IMR-90 (cell line): ENCODE measurements around the gene ZNF407. TPM values are rescaled to one million over a fixed set of nuclear protein-coding genes. Genes with fewer than 3 reads are reported as not detected.

Experiments used
- ATAC-seq: fragments of 200-7000 bp; cut with Tn5 transposase; 2 replicates; pipeline ENCODE4 v1.9.1; 2020; ENCODE audit warnings: low read depth, mild to moderate bottlenecking, moderate library complexity
- BruUV-seq: library from RNA; stranded (reverse); fragments of 400-500 nt; replicated peaks from 2 replicates; lab custom pipeline; 2021; lab: Mats Ljungman, UMichigan
- CTCF ChIA-PET: fragments of 300-600 bp; formaldehyde crosslinking; extraction: SDS; loops from one replicate; lab custom pipeline; 2021; ENCODE audit warnings: antibody characterized with exemption; lab: Yijun Ruan, JAX
- POLR2A ChIA-PET: fragments of 300-600 bp; sonication (Branson Sonifier 250); formaldehyde crosslinking; loops from one replicate; lab custom pipeline; 2022; ENCODE audit warnings: antibody characterized with exemption; ENCODE audit not compliant: unreplicated experiment; lab: Charles Lee
- DNase-seq: peaks from one replicate; pipeline ENCODE4 v3.0.0; 2013
- H2AFZ ChIP-seq: replicated peaks from 2 replicates; pipeline ENCODE3; 2013; ENCODE audit warnings: low read length, mild to moderate bottlenecking; ENCODE audit not compliant: poor library complexity
- H2AK5ac ChIP-seq: 2 replicates; pipeline ENCODE4 v1.6.1; 2013; ENCODE audit warnings: low read depth, low read length, inconsistent platforms
- H2AK9ac ChIP-seq: replicated peaks from 2 replicates; pipeline ENCODE3; 2013; ENCODE audit warnings: mild to moderate bottlenecking, low read depth, low read length, moderate library complexity; ENCODE audit not compliant: poor library complexity
- H2BK120ac ChIP-seq: 2 replicates; pipeline ENCODE4 v1.6.1; 2013; ENCODE audit warnings: low read depth, low read length, inconsistent platforms
- H2BK15ac ChIP-seq: 3 replicates; pipeline ENCODE4 v1.6.1; 2013; ENCODE audit warnings: low read depth, low read length, inconsistent platforms
- H2BK20ac ChIP-seq: 2 replicates; pipeline ENCODE4 v1.6.1; 2013; ENCODE audit warnings: low read depth, mild to moderate bottlenecking, inconsistent platforms, low read length, moderate library complexity
- H2BK5ac ChIP-seq: 2 replicates; pipeline ENCODE4 v1.6.1; 2013; ENCODE audit warnings: mild to moderate bottlenecking, low read depth, low read length, inconsistent platforms; ENCODE audit not compliant: poor library complexity, severe bottlenecking
- H3K14ac ChIP-seq: replicated peaks from 2 replicates; pipeline ENCODE4 v1.6.1; 2013; ENCODE audit warnings: low read depth, low read length, inconsistent platforms
- H3K18ac ChIP-seq: 2 replicates; pipeline ENCODE4 v1.6.1; 2013; ENCODE audit warnings: low read depth, low read length, control low read depth
- H3K23ac ChIP-seq: 2 replicates; pipeline ENCODE4 v1.6.1; 2013; ENCODE audit warnings: low read depth, low read length, inconsistent platforms
- H3K27ac ChIP-seq: 2 replicates; pipeline ENCODE4 v1.5.1; 2013; ENCODE audit warnings: mild to moderate bottlenecking, control low read depth, low read length; ENCODE audit not compliant: insufficient read depth
- H3K27me3 ChIP-seq: 2 replicates; pipeline ENCODE4 v1.6.1; 2013; ENCODE audit warnings: low read length; ENCODE audit not compliant: control insufficient read depth, insufficient read depth
- H3K36me3 ChIP-seq: 2 replicates; pipeline ENCODE4 v1.6.1; 2013; ENCODE audit warnings: low read length, mixed read lengths; ENCODE audit not compliant: control insufficient read depth, insufficient read depth
- H3K4ac ChIP-seq: 2 replicates; pipeline ENCODE4 v1.6.1; 2013; ENCODE audit warnings: low read depth, low read length, inconsistent platforms
- H3K4me1 ChIP-seq: 2 replicates; pipeline ENCODE4 v1.6.1; 2013; ENCODE audit warnings: low read length, mixed read lengths; ENCODE audit not compliant: control insufficient read depth, insufficient read depth
- H3K4me2 ChIP-seq: 2 replicates; pipeline ENCODE4 v1.6.1; 2013; ENCODE audit warnings: low read depth, mild to moderate bottlenecking, control low read depth, low read length, moderate library complexity
- H3K4me3 ChIP-seq: 2 replicates; pipeline ENCODE4 v1.5.1; 2013; ENCODE audit warnings: low read depth, mild to moderate bottlenecking, control low read depth, low read length, moderate library complexity; ENCODE audit not compliant: insufficient read depth
- H3K56ac ChIP-seq: 2 replicates; pipeline ENCODE4 v1.6.1; 2013; ENCODE audit warnings: low read length, inconsistent platforms; ENCODE audit not compliant: insufficient read depth; ENCODE audit errors: extremely low read depth
- H3K79me1 ChIP-seq, 2 experiments: 2 replicates each; pipeline ENCODE4 v1.6.1; 2013; ENCODE audit warnings: low read length in 2 of 2, inconsistent platforms in 1 of 2, low read depth in 1 of 2
- H3K9ac ChIP-seq: 2 replicates; pipeline ENCODE4 v1.6.1; 2013; ENCODE audit warnings: low read depth, low read length, control low read depth
- H3K9me1 ChIP-seq: 2 replicates; pipeline ENCODE4 v1.6.1; 2013; ENCODE audit warnings: low read length, inconsistent platforms; ENCODE audit not compliant: insufficient read depth
- H3K9me3 ChIP-seq: 2 replicates; pipeline ENCODE4 v1.6.1; 2013; ENCODE audit warnings: low read length; ENCODE audit not compliant: control insufficient read depth, insufficient read depth
- H4K20me1 ChIP-seq: 2 replicates; pipeline ENCODE4 v1.6.1; 2013; ENCODE audit warnings: low read length, inconsistent platforms; ENCODE audit not compliant: insufficient read depth
- H4K5ac ChIP-seq: 2 replicates; pipeline ENCODE4 v1.6.1; 2013; ENCODE audit warnings: mild to moderate bottlenecking, low read depth, low read length, control low read depth
- H4K8ac ChIP-seq, 2 experiments: 2 replicates each; pipeline ENCODE4 v1.6.1; 2013; ENCODE audit warnings: low read depth in 2 of 2, low read length in 2 of 2, control low read depth in 1 of 2, inconsistent platforms in 1 of 2
- H4K91ac ChIP-seq: 2 replicates; pipeline ENCODE4 v1.6.1; 2013; ENCODE audit warnings: low read depth, low read length, inconsistent platforms; ENCODE audit not compliant: insufficient read depth
- CTCF ChIP-seq: conservative IDR thresholded peaks from 2 replicates; pipeline ENCODE4 v1.5.1; 2012; ENCODE audit warnings: mild to moderate bottlenecking, low read depth, low read length, improper control_type of control experiment
- FOS ChIP-seq: fragments of 150-350 bp; IDR thresholded peaks from 2 replicates; pipeline ENCODE4 v1.6.1; 2016; ENCODE audit warnings: low read depth, low read length
- RFX5 ChIP-seq: IDR thresholded peaks from 2 replicates; pipeline ENCODE4 v1.8.0; 2012; ENCODE audit warnings: low read depth, mild to moderate bottlenecking, low read length, moderate library complexity
- WGBS, 2 experiments: methylation state at CpG; one replicate each; pipeline versions ENCODE4 v1.1.5 to v1.1.7; 2013; ENCODE audit warnings: missing lambda C conversion rate in 2 of 2; ENCODE audit not compliant: insufficient read length in 1 of 2; ENCODE audit errors: extremely low coverage in 2 of 2; 5-methylcytosine and 5-hydroxymethylcytosine counted together
- dilution Hi-C: fragments of 300-500 bp; cut with HindIII; formaldehyde crosslinking; loops from one replicate; pipeline ENCODE4 v1.14.3; 2018; ENCODE audit warnings: low sequenced_read_pairs; ENCODE audit not compliant: unreplicated experiment
- in situ Hi-C: fragments of 300-500 bp; cut with MboI; formaldehyde crosslinking; loops from 3 replicates; pipeline ENCODE4 v1.14.3; 2019; ENCODE audit warnings: low sequenced_read_pairs, inconsistent platforms, mixed read lengths
- intact Hi-C: fragments of 100-400 bp; cut with micrococcal nuclease; formaldehyde crosslinking; loops from 2 replicates; pipeline ENCODE4 v1.10.0; 2022
- polyA plus RNA-seq, 3 experiments: library from polyadenylated mRNA; depleted of rRNA; stranded (reverse); fragments of >200 nt; gene quantifications; 2 replicates each; pipeline ENCODE4 v1.2.3, GENCODE V29; 2012; ENCODE audit warnings: low replicate concordance in 1 of 3
- total RNA-seq: library from RNA; depleted of rRNA; stranded (reverse); fragments of >200 nt; gene quantifications from 2 replicates; pipeline ENCODE4 v1.2.3, GENCODE V29; 2012

Gene ZNF407
- total and polyA plus RNA-seq, 2 of the 4 experiments (the other 2 are of a cell fraction): 3.1 to 20.1 TPM

- H3K9me3 ChIP-seq: no peaks in the 10 kb centered on the region
- no peak overlapping the region for H2BK5ac ChIP-seq
- H3K23ac ChIP-seq: no peak overlapping the region
- BruUV-seq: no TSS peak
- H3K4me3 ChIP-seq: no peak overlapping the region
- no peak overlapping the region for H3K27ac ChIP-seq
- H2BK20ac ChIP-seq: no peak overlapping the region
- no peak overlapping the region for H4K91ac ChIP-seq
- no CpG with 5 or more reads among the region's 2 CpGs for WGBS, 2 experiments
- no peaks in the 10 kb centered on the region for H3K27me3 ChIP-seq
- H3K9ac ChIP-seq: no peak overlapping the region
- ATAC-seq (no peak), DNase-seq (no peak)
- TF ChIP-seq RFX5: no peak
- TF ChIP-seq FOS: no peak
- no peak for TF ChIP-seq CTCF
- no peak overlapping the region for H2AFZ ChIP-seq
- no peak overlapping the region for H4K8ac ChIP-seq
- no peak overlapping the region for H3K56ac ChIP-seq
- ChIA-PET CTCF (no interaction called here), POLR2A (interaction anchor here (0.7 kb wide), 1 partner anchor 14 kb away, joined by 4 read pairs; no protein-coding TSS in a partner anchor)
- H2AK9ac ChIP-seq: no peak overlapping the region
- H3K4me2 ChIP-seq: no peak overlapping the region
- H3K79me1 ChIP-seq: peaks cover 3 to 4% of the 10 kb centered on the region in 2 experiments; a peak in 2 of 4 replicates
- no peak overlapping the region for H3K18ac ChIP-seq
- H3K4ac ChIP-seq: no peak overlapping the region
- H4K20me1 ChIP-seq: no peaks in the 10 kb centered on the region
- H2AK5ac ChIP-seq: no peak overlapping the region
- dilution Hi-C loops (no loop called here), intact Hi-C loops (no loop called here), in situ Hi-C loops (loop anchor here (5.0 to 25.0 kb wide), 3 partner anchors 301 to 1601 kb away; no protein-coding TSS in a partner anchor)
- H2BK15ac ChIP-seq: no peak overlapping the region
- no peak overlapping the region for H2BK120ac ChIP-seq
- H3K4me1 ChIP-seq: peaks cover 4% of the 10 kb centered on the region
- H4K5ac ChIP-seq: no peak overlapping the region
- no peak overlapping the region for H3K14ac ChIP-seq
- no peaks in the 10 kb centered on the region; the same call in none of the 2 replicates for H3K36me3 ChIP-seq
- H3K9me1 ChIP-seq: 0 out of 2 replicates have a peak, but pooled peaks cover 6% of the 10 kb centered on the region
These were observed 63.3 kb downstream of the ZNF407 start for GRCh38 chr18:74661008-74661407.
